ENCODE measurements around the gene TNFSF10.

DNA sequence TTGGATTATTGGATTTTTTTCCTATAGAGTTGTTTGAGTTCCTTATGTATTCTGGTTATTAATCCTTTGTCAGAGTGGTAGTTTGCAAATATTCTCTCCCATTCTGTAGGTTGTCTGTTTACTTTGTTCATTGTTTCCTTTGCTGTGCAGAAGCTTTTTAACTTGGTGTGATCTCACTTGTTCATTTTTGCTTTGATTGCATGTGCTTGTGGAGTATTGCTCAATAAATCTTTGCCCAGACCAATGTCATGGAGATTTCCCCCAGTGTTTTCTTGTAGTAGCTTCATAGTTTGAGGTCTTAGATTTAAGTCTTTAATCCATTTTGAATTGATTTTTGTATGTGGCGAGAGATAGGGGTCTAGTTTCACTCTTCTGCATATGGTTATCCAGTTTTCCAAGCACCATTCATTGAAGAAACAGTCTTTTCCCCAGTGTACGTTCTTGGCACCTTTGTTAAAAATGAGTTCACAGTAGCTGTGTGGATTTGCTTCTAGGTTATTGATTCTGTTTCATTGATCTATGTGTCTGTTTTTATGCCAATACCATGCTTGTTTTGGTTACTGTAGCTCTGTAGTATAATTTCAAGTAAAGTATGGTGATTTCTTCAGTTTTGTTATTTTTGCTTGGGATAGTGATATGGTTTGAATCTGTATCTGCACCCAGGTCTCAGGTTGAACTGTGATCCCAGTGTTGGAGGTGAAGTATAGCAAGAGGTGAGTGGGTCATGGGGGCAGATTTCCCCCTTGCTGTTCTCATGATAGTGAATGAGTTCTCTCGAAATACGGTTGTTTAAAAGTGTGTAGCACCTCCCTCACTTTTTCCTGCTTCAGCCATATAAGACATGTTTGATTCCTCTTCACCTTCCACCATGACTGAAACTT lies 46.1 kb upstream of the TNFSF10 start:
- TF ChIP-seq, protein P1, sequence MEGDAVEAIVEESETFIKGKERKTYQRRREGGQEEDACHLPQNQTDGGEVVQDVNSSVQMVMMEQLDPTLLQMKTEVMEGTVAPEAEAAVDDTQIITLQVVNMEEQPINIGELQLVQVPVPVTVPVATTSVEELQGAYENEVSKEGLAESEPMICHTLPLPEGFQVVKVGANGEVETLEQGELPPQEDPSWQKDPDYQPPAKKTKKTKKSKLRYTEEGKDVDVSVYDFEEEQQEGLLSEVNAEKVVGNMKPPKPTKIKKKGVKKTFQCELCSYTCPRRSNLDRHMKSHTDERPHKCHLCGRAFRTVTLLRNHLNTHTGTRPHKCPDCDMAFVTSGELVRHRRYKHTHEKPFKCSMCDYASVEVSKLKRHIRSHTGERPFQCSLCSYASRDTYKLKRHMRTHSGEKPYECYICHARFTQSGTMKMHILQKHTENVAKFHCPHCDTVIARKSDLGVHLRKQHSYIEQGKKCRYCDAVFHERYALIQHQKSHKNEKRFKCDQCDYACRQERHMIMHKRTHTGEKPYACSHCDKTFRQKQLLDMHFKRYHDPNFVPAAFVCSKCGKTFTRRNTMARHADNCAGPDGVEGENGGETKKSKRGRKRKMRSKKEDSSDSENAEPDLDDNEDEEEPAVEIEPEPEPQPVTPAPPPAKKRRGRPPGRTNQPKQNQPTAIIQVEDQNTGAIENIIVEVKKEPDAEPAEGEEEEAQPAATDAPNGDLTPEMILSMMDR (conservative IDR thresholded peaks at IDR 0.05), result no peak
- TF ChIP-seq EZH2 (IDR thresholded peaks at IDR 0.05; ENCODE audit: low read depth), result no peak
